ENCODE data around the gene CCDC160.
"Not testable (repeated sequence)": the region's sequence is repeated elsewhere in the genome, so short reads cannot be mapped to it uniquely, and the experiment has no call there.

CCDC160 gene

GRCh38 chrX:134236626-134237614, at the start of gene CCDC160:
CCDC160 (plus strand) TSS chrX:134237182; CDS start chrX:134244801, 7,619 bp downstream.
- ATAC-seq, result no peak
- DNase-seq, result peak; percentile 26

GRCh38 chrX:134191281-134191680, 45.7 kb upstream of the CCDC160 start:
- ATAC-seq (no peak), DNase-seq (no peak)

GRCh38 chrX:134194915-134195314, 42.1 kb upstream of the CCDC160 start:
- ATAC-seq (no peak), DNase-seq (no peak)

GRCh38 chrX:134202561-134202960, 34.4 kb upstream of the CCDC160 start:
- DNase-seq, result no peak
- no peak for ATAC-seq

- no peak for ATAC-seq
- no peak for DNase-seq
Measured at GRCh38 chrX:134206221-134206620, 30.8 kb upstream of the CCDC160 start.

GRCh38 chrX:134210465-134210864, 26.5 kb upstream of the CCDC160 start:
- DNase-seq, result no peak
- no peak for ATAC-seq

GRCh38 chrX:134235236-134235635, 1.7 kb upstream of the CCDC160 start:
- ATAC-seq (no peak), DNase-seq (no peak)

- DNase-seq, ATAC-seq: not testable (repeated sequence)
Measured at GRCh38 chrX:134238144-134238543, 1.2 kb downstream of the CCDC160 start.

GRCh38 chrX:134239016-134239415, 2.0 kb downstream of the CCDC160 start:
- DNase-seq, result no peak
- no peak for ATAC-seq

GRCh38 chrX:134240209-134240608, 3.2 kb downstream of the CCDC160 start:
- no peak for DNase-seq
- no peak for ATAC-seq

GRCh38 chrX:134241960-134242619, 5.1 kb downstream of the CCDC160 start:
- DNase-seq (no peak), ATAC-seq (no peak)

GRCh38 chrX:134244043-134244442, 7.1 kb downstream of the CCDC160 start:
- DNase-seq, result no peak
- ATAC-seq, result no peak

- ATAC-seq (no peak), DNase-seq (no peak)
Measured at GRCh38 chrX:134246282-134246681, 9.3 kb downstream of the CCDC160 start.

- ATAC-seq (no peak), DNase-seq (no peak)
Measured at GRCh38 chrX:134247492-134247891, 10.5 kb downstream of the CCDC160 start.

GRCh38 chrX:134249241-134249640, 12.3 kb downstream of the CCDC160 start:
- no peak for ATAC-seq
- no peak for DNase-seq

- DNase-seq (no peak), ATAC-seq (no peak)
Measured at GRCh38 chrX:134251241-134251640, 14.3 kb downstream of the CCDC160 start.

GRCh38 chrX:134254511-134254910, 17.5 kb downstream of the CCDC160 start:
- ATAC-seq (no peak), DNase-seq (no peak)

GRCh38 chrX:134255555-134255954, 18.6 kb downstream of the CCDC160 start:
- ATAC-seq (no peak), DNase-seq (no peak)

- DNase-seq, result no peak
- ATAC-seq, result no peak
Measured at GRCh38 chrX:134256684-134257083, 19.7 kb downstream of the CCDC160 start.

- ATAC-seq (no peak), DNase-seq (no peak)
Measured at GRCh38 chrX:134258202-134258601, 21.2 kb downstream of the CCDC160 start.

- not testable (repeated sequence) for ATAC-seq, DNase-seq
Measured at GRCh38 chrX:134285934-134286333, 49.0 kb downstream of the CCDC160 start.

GRCh38 chrX:134287346-134287745, 50.4 kb downstream of the CCDC160 start:
- no peak for ATAC-seq

GRCh38 chrX:134294548-134294947, 57.6 kb downstream of the CCDC160 start:
- ATAC-seq (no peak), DNase-seq (no peak)

More at GRCh38 chrX:134287346-134287745, 50.4 kb downstream of the CCDC160 start:
- DNase-seq, result no peak
